Ramos (cell line): ENCODE results near the gene SAMD9.

ENCODE experiments used
- in situ Hi-C: fragments of 300-500 bp; cut with MboI; formaldehyde crosslinking; loops from one replicate; pipeline ENCODE4 v1.14.3; 2022; ENCODE audit warnings: low sequenced_read_pairs; ENCODE audit not compliant: unreplicated experiment

SAMD9 gene

GRCh38 chr7:93120592-93121549, 3.1 kb upstream of the SAMD9 start:
- in situ Hi-C loops: no loop called here

- in situ Hi-C loops: no loop called here
Observed at GRCh38 chr7:93119191-93119905, 1.6 kb upstream of the SAMD9 start.

- in situ Hi-C loops: no loop called here
Observed at GRCh38 chr7:93117327-93117726, 452 bp downstream of the SAMD9 start.

DNA sequence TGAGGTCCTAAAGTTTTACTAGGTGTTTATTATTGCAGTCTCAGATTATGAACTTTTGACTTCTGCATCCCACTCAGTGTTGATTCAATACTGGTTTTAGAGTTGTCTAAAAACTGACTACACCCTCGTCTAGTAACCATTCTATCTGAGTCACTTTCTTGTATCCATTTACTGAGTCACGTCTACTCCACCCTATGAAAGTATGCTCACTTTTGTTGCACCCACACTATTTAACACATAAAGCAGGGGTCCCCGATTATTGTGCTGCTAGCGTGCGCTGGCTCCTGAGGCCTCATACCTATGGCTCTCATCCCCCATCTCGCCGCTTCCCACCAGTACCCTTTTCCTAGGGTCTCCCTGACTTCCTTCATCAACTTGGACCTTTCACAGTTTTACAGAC, 2.0 kb downstream of the SAMD9 start:
- in situ Hi-C loops: no loop called here

DNA sequence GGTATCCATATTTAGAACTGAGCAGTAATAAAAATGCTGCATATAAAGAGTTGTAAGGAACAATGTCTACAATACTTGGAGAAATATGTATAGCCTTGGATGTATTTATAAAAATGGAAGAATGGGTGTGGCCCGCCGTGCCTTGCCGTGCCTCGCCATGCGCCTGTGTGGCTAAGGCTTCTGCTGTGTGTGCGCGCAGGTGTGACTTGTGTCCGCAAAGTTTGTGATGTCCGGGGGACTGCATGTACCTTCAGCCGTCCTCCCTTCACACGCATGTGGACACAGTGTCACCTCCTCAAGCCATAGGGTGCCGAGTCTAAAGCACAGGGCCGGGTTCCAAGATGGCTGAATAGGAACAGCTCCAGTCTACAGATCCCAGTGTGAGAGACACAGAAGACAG, 9.8 kb downstream of the SAMD9 start:
- in situ Hi-C loops: no loop called here

GRCh38 chr7:93097388-93097787, 20.4 kb downstream of the SAMD9 start:
- in situ Hi-C loops: no loop called here

- in situ Hi-C loops: no loop called here
Observed at GRCh38 chr7:93092757-93093370, 24.9 kb downstream of the SAMD9 start.

GRCh38 chr7:93073357-93073756, 44.4 kb downstream of the SAMD9 start:
- in situ Hi-C loops: loop anchor here (25.0 kb wide), 1 partner anchor 1236 kb away; no protein-coding TSS in a partner anchor

GRCh38 chr7:93062599-93062998, 55.2 kb downstream of the SAMD9 start:
- in situ Hi-C loops: loop anchor here (25.0 kb wide), 1 partner anchor 1225 kb away; no protein-coding TSS in a partner anchor

GRCh38 chr7:93060865-93061264, 56.9 kb downstream of the SAMD9 start:
- in situ Hi-C loops: loop anchor here (25.0 kb wide), 1 partner anchor 1224 kb away; no protein-coding TSS in a partner anchor

- in situ Hi-C loops: loop anchor here (25.0 kb wide), 1 partner anchor 1223 kb away; no protein-coding TSS in a partner anchor
Observed at GRCh38 chr7:93060025-93060424, 57.8 kb downstream of the SAMD9 start.

GRCh38 chr7:93056621-93057020, 61.2 kb downstream of the SAMD9 start:
- in situ Hi-C loops: loop anchor here (25.0 kb wide), 1 partner anchor 1219 kb away; no protein-coding TSS in a partner anchor

DNA sequence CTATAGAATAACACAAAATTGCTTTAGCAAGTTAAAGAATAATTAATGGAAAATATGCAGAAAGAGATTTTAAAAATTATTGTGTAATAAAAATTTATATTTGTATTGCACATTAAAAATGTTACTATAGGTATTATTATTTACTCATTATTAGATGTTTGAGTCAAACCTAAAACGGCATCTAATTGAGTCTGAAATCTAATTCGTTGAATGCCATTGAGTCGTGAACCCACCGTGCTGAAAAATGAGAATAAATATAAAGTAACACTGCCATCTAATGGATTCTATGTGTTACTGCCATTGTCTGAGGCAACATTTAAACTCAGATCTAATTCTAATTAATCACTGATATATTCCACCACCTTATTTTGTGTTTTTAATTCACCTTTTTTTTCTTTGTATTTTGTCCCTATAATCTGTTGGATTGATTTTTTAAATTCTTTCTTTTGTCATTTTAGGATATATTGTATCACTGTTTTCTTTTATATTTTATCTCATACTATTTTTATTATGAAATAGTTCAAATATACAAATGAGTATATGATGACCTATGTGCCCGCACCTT, 62.2 kb downstream of the SAMD9 start:
- in situ Hi-C loops: loop anchor here (25.0 kb wide), 1 partner anchor 1218 kb away; no protein-coding TSS in a partner anchor

GRCh38 chr7:93054975-93055374, 62.8 kb downstream of the SAMD9 start:
- in situ Hi-C loops: loop anchor here (5.0 to 25.0 kb wide), 2 partner anchors 433 to 1218 kb away; no protein-coding TSS in a partner anchor

DNA sequence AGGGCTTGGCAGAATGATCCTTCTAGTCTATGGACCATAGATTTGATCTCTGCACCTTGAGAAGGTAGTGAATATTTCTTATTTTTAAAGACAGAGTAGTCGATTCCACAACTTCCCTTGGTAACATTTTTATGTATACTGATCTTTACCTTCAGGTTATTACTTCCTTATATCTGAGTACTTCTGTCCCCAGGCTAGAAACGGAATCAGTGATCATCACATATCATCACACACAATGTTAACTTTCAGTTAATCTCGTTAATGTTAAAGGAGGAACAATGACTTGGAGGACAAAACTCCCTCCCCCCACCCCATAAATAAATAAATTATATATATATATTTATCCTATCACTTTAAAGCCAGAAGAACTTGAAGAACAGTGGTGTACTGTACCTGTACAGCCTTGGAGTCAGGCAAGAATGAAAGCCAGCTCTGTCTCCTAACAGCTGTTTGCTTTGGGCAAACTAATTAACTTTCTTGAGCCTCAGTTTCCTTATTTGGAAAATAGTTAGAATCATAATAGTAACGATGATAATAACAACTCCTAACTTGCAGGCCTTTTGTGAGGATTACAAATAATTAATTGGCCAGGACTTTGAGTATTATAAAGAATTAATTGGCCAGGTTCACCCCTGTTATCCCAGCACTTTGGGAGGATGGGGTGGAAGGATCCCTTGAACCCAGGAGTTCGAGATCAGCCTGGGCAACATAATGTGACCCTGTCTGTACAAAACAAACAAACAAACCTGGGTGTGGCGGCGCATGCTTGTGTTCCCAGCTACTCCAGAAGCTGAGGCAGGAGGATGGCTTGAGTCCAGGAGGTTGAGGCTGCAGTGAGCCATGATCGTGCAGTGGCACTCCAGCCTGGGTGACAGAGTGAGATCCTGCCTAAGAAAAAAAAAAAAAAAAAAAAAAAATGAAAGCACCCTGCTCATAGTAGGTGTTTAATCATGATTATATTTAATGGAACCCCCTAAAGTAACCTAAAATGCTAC, 63.5 kb downstream of the SAMD9 start:
- in situ Hi-C loops: loop anchor here (5.0 to 25.0 kb wide), 2 partner anchors 432 to 1217 kb away; no protein-coding TSS in a partner anchor

DNA sequence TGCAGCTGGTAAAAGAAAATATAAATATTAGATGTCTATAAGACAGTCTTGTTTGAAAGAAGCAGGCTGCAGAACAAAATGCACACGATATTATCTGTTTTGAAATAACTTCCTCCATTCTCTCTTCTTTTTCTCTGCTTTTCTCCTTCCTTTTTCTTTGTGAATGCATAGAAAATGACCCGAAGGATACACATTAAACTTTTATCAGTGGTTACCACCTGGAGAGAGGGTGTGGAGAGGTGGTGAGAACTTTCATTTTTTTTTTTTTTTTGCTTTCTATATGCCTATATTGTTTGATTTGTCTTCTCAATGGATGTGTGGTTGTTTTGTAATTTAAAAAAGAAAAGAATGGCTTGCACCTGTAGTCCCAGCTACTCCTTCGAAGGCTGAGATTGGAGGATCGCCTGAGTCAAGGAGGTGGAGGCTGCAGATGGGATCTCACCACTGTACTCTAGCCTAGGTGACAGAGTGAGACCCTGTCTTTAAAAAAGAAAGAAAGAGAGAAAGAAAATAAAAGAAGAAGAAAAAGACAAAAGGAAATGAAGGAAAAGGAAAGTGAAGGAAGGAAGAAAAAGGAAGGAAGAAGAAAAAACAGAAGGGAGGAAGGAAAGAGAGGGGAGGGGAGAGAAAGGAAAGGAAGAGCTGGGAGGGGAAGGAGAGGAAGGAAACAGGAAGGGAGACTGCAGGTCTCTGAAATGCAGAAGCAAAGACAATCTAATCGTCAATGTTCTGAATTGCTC, 64.4 kb downstream of the SAMD9 start:
- in situ Hi-C loops: loop anchor here (5.0 to 25.0 kb wide), 2 partner anchors 431 to 1216 kb away; no protein-coding TSS in a partner anchor

GRCh38 chr7:93051660-93052059, 66.1 kb downstream of the SAMD9 start:
- in situ Hi-C loops: loop anchor here (5.0 to 25.0 kb wide), 2 partner anchors 429 to 1214 kb away; no protein-coding TSS in a partner anchor
